ENCODE data around the gene TDRD5. TPM values are rescaled to one million over a fixed set of nuclear protein-coding genes. Genes with fewer than 3 reads are reported as not detected.
"Not testable (repeated sequence)": the region's sequence is repeated elsewhere in the genome, so short reads cannot be mapped to it uniquely, and the experiment has no call there.

Gene TDRD5
- total RNA-seq, 1 donor from 2014 or later = 0.09 TPM

DNA sequence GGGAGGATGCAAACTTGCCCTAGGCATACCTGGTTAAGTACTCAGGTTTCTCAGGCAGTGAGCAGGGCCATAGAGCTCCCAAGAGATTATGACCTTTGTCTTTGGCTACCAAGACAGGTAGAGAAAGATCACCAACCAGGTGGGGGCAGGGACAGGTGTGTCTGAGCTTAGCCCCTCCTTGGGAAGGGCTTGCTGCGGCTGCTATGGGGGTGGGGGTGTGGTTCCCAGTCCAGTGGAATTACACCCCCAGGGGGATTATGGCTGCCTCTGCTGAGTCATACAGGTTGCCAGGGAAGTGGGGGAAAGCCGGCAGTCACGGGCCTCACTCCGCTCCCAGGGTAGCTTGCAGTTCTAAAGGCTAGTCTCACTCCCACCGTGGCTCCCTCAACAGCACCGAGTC, 86.2 kb downstream of the TDRD5 start:
- H3K27ac Mint-ChIP-seq = no peak overlapping the region
- H3K9me3 Mint-ChIP-seq = no peaks in the 10 kb centered on the region
- TF ChIP-seq EZH2 (IDR thresholded peaks at IDR 0.05) = no peak
- TF ChIP-seq EZH2phosphoT487 (IDR thresholded peaks at IDR 0.05) = no peak
- TF ChIP-seq, protein P1, sequence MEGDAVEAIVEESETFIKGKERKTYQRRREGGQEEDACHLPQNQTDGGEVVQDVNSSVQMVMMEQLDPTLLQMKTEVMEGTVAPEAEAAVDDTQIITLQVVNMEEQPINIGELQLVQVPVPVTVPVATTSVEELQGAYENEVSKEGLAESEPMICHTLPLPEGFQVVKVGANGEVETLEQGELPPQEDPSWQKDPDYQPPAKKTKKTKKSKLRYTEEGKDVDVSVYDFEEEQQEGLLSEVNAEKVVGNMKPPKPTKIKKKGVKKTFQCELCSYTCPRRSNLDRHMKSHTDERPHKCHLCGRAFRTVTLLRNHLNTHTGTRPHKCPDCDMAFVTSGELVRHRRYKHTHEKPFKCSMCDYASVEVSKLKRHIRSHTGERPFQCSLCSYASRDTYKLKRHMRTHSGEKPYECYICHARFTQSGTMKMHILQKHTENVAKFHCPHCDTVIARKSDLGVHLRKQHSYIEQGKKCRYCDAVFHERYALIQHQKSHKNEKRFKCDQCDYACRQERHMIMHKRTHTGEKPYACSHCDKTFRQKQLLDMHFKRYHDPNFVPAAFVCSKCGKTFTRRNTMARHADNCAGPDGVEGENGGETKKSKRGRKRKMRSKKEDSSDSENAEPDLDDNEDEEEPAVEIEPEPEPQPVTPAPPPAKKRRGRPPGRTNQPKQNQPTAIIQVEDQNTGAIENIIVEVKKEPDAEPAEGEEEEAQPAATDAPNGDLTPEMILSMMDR (IDR thresholded peaks at IDR 0.05) = no peak

DNA sequence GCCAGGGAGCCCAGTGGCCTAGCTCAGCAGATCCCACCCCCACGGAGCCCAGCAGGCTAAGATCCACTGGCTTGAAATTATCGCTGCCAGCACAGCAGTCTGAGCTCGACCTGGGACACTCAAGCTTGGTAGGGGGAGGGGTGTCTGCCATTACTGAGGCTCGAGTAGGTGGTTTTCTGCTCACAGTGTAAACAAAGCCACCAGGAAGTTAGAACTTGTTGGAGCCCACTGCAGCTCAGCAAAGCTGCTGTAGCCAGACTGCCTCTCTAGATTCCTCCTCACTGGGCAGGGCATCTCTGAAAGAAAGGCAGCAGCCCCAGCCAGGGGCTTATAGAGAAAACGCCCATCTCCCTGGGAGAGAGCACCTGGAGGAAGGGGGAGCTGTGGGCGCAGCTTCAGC, 102.9 kb downstream of the TDRD5 start:
- not testable (repeated sequence) for H3K36me3 Mint-ChIP-seq

More for the DNA sequence above, 86.2 kb downstream of the TDRD5 start:
- Histone ChIP-seq H3K36me3 (no peaks in the 10 kb centered on the region), H2AFZ (replicated peaks) (no peak overlapping the region), H3F3A (ENCODE audit: low read depth) (no peaks in the 10 kb centered on the region), H3K4me3 (no peak overlapping the region), H3K4me2 (no peak overlapping the region), H3K79me2 (ENCODE audit: low read depth) (no peaks in the 10 kb centered on the region), H3K27me3 (no peaks in the 10 kb centered on the region), H3K9me3 (ENCODE audit: low read depth) (no peaks in the 10 kb centered on the region), H3K9ac (no peak overlapping the region), H4K20me1 (ENCODE audit: low read depth) (no peaks in the 10 kb centered on the region), H3K27ac (no peak overlapping the region), H3K4me1 (no peaks in the 10 kb centered on the region)
- Mint-ChIP-seq H3K27me3 (ENCODE audit: insufficient read depth, low read depth) (no peaks in the 10 kb centered on the region), H3K36me3 (no peaks in the 10 kb centered on the region), H3K4me3 (no peak overlapping the region), H3K4me1 (no peaks in the 10 kb centered on the region)
- no peak for DNase-seq (ENCODE audit: low spot score)

DNA sequence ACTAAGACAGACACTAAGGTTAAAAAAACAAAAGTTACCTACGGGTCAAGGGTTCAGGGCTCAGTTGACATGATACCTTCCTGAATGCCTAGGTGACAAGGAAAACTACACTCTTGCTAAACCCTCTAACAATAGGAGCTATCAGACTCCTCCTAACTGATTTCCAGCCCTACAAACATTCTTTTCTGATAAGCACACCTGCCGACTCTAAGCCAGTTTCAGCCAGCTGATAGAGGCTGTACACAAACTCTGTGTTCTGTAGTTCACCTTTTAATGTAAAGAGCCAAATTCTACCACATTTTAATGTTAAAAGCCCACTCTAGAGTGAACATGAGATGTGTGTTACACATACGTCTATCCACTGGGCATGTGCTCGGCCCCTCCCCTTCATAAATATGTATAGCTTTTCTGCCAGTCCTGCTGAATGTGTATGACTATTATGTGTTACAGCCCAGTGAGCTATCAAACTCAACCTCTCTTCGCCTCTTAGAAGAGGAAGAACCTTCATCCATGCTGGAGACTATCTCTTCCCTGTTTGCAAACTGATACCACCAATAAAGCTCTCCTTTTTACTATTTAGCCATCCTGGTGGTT, 111.4 kb downstream of the TDRD5 start:
- no peaks in the 10 kb centered on the region for H3K36me3 Mint-ChIP-seq
- H3K27ac Mint-ChIP-seq = no peak overlapping the region
- no peak for DNase-seq (ENCODE audit: low spot score)

More for the DNA sequence above, 102.9 kb downstream of the TDRD5 start:
- not testable (repeated sequence) for DNase-seq (ENCODE audit: low spot score); H3K9me3 Mint-ChIP-seq; H3K36me3 ChIP-seq; H3K27me3 Mint-ChIP-seq (ENCODE audit: insufficient read depth, low read depth); H3K27ac Mint-ChIP-seq; H4K20me1 ChIP-seq (ENCODE audit: low read depth); H3K27me3 ChIP-seq; H3K9ac ChIP-seq; H3K9me3 ChIP-seq (ENCODE audit: low read depth); H3K4me2 ChIP-seq; H3K4me3 Mint-ChIP-seq; H3K27ac ChIP-seq; H3K79me2 ChIP-seq (ENCODE audit: low read depth); H2AFZ ChIP-seq (replicated peaks); H3F3A ChIP-seq (ENCODE audit: low read depth); H3K4me3 ChIP-seq; H3K4me1 ChIP-seq; H3K4me1 Mint-ChIP-seq

More for the DNA sequence above, 111.4 kb downstream of the TDRD5 start:
- Histone ChIP-seq H3K9ac (no peak overlapping the region), H3K4me2 (no peak overlapping the region), H3F3A (ENCODE audit: low read depth) (no peaks in the 10 kb centered on the region), H3K27me3 (no peaks in the 10 kb centered on the region), H2AFZ (replicated peaks) (no peak overlapping the region), H3K4me1 (no peaks in the 10 kb centered on the region), H3K4me3 (no peak overlapping the region), H3K27ac (no peak overlapping the region), H4K20me1 (ENCODE audit: low read depth) (no peaks in the 10 kb centered on the region), H3K9me3 (ENCODE audit: low read depth) (no peaks in the 10 kb centered on the region), H3K36me3 (no peaks in the 10 kb centered on the region), H3K79me2 (ENCODE audit: low read depth) (no peaks in the 10 kb centered on the region)
- Mint-ChIP-seq H3K4me3 (no peak overlapping the region), H3K4me1 (no peaks in the 10 kb centered on the region), H3K27me3 (ENCODE audit: insufficient read depth, low read depth) (peaks cover 6% of the 10 kb centered on the region), H3K9me3 (peaks cover 6% of the 10 kb centered on the region)
- TF ChIP-seq EZH2 (IDR thresholded peaks at IDR 0.05) = no peak
- TF ChIP-seq EZH2phosphoT487 (IDR thresholded peaks at IDR 0.05) = no peak
- TF ChIP-seq, protein P1 (IDR thresholded peaks at IDR 0.05) = no peak

Measured in neural progenitor cell (in vitro differentiated cells).